GM19238 (cell line): ENCODE results near the gene PDE2A.

ENCODE experiments used
- DNase-seq: peaks from one replicate; pipeline ENCODE4 v3.0.0; 2011; ENCODE audit warnings: low spot score; ENCODE audit not compliant: insufficient read length

Gene PDE2A

DNA sequence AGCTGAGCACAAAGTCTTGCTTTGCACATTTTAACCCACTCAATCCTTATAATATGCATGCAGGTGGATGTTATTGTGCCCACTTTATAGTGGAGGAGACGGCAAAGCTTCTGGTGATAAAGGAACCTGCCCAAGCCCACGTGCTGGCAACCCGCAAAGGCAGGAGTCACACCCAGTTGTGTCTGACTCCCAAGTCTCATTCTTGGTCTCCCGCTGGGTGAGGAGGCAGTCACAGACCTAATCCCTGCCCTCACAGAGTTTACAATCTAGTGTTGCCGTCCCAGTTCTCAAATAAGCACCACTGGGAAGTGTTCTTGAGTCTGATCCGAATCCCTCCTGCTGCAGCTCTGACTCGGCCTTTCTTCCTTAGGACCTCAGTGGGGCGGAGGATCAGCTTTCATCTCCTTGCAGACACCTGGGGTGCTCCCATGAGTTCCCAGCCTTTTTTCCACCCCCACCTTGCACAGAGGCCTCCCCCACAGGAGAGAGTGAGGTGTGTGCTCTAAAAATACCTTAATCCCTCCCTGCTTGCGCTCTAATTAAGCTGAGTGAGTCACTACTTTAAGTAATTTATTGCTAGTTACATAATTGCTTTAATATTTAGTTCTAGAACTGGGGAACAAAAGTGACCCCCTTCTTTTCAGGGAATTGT is 15.1 kb downstream of the PDE2A start:
- DNase-seq = no peak

DNA sequence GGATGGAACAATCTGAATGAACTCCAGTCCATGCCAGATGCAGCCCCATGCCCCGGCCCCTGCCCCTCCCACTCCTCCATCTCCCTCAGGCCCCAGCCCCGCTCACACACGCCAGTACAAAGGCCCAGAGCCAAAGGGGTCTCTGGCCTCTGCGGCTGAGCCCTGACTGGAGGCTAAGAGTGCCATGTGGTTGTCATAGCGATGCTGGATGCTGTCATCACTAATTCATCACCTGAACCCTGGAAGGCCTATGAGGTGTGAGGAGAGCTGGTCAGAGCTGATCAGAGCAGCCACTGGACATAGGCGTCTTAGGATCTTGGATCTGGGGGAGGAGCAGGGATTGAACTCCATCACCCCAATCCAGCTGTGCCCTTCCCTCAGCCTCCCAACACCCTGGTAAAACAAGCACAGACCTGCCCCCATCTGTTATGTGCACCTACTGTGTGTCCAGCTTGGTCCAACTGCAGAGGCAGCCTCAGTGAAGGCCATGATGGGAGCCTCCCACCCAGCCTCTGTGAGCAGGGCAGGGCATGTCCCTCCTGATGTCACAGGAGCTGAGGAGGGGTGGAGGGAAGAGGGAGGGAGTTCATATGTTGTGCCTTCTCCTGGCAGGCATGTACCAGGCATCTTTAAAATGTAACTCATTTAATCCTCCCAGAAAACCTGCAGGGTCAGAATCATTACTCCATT is 16.7 kb downstream of the PDE2A start:
- DNase-seq = no peak

DNA sequence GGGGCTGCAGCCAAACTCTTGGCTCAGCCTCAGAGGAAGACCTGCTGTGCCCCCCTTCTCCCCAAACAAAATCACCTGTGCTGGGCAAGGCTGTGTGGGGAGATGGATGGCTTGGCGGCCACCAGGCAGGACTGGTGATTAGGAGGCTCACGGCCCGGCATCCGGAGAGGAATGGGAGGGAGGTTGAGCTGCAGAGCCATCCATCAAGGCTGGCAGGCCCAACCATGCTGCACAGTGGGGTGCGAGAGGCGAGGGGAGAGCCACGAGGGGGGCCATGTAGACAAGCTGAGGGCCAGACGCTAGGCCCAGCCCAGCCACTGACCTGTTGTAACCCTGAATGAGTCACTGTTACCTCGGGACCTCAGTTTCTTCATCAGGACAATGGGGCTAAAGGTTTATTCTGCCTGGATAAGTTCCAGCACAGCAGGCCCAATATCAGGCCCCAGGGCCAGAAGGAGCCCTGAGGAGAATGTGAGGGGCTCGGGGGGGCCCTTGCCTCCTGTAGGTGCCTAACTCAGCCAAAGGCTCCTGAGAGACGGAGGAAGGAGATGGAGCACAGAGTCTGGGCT is 18.2 kb downstream of the PDE2A start:
- DNase-seq = no peak

DNA sequence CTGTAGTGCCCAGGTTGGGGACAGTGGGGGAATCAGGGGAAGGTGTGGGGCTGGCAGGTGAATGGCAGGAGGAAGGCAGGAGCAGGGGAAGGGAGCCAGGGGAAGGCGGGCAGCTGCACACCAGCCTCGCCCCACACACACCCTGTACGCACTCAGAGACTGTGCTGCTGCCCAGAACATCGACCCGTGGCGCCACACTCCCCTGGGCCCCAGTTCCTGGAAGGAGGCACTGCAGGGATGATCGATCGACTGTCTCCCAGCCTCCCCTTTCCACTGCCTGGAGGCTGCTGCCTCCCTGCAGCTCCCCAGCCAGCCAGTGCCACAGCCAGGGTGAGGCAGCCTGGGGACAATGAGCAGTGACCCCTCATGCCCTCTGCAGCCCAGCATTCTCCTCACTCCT is 19.2 kb downstream of the PDE2A start:
- DNase-seq = no peak

DNA sequence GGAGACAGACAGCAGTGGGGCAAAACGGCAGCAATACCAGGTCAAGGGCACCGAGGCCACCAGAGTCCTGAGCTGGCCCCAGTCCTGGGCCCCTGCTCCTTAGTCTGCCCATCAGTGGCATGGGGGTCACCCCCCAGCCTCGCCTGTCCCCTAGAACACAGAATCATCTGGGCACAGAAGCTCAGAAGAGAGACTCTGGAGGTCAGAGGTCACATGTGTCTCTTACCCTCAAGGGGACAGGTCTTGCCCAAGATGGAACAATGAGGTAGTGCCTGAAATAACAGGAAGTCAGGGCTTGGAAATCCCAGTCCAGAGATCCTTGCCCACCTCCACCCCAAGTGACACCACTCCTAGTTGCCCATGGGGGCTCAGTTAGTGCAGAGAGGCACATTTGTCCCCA is 20.6 kb downstream of the PDE2A start:
- DNase-seq = no peak

DNA sequence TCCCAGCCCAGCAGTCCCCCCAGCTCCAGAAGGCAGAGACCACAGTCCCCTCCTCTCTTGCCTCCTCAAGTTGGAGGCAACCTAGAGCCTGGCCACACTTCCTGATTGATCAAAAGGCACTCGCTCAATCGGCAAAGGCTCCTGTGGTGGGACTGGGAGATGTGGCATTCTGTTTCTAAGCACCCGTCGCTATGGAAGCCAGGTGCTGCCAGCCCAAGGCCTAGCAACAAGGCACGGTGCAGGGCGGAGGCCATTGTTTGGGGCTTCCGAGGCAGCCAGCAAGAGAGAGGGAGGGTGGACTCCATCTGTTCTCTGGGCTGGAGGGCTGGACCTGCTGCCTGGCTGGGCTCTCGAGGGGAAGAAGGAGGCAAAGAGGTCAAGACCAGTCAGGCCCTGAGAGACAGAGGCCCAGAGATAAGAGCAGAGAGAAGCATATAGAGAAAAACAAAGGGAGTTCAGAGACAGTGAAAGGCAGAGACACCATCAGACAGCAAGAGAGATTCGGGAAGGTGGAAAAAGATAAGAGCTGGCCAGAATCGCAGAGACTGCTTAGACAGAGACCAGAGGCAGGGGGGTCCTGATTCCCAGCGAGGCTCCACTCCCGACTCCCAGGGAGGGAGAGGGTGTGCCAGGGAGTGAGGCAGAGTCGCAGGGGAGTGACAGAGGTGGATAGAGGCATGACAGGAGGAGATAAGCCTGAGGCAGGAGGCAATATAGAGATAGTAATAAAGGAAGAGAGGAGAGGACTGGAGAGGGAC is 21.2 kb downstream of the PDE2A start:
- no peak for DNase-seq

DNA sequence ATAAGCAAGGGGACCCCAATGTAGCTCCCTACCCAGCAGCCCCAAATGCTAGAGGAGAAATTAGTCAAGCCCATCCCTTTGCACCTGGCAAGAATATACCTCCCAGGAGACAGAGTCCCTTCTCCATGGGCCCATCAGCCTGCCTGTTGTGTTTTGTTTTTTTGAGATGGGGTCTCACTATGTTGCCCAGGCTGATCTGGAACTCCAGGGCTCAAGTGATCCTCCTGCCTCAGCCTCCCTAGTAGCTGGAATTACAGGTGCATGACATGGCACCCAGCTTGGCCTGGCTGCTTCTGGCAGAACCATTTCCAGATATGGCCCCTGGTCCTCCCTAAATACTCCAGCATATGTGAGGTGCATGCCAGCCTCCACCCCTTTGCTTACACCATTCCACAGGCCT is 22.1 kb downstream of the PDE2A start:
- no peak for DNase-seq

DNA sequence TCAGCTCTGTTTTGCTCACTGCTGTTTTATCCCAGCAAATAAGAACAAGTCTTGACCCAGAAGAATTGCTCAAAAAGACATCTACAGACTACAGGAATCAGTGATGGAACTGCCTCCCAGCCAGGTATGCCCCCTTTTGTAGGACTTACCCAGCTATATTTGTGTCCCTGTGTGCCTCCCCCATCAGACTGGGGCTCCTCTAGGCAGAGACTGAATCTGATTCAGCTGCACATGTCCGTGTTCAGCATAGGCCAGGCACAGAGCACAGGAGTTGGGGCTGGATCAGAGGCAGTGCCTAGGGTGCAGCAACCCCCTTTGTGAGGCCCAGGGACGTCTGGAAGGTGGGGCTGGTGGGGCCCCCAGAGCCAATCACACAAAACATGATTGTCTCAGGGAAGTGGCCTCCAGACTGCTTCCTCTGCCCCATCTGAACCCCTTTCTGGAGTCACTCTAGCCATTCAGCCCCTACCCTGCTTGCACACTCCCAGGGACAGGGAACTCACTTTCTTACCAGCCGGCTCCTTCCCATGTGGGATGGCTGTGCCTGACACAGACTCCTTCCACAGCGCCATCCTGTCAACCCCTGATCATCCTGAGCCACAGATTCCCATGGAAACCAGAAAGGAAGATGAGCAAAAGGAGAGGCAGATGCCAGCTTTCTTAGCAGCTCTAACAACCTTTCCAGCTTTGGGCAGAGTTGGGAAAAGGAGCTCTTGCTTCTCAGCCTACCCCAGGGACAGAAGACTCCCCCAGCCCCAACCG is 24.8 kb downstream of the PDE2A start:
- DNase-seq = no peak

DNA sequence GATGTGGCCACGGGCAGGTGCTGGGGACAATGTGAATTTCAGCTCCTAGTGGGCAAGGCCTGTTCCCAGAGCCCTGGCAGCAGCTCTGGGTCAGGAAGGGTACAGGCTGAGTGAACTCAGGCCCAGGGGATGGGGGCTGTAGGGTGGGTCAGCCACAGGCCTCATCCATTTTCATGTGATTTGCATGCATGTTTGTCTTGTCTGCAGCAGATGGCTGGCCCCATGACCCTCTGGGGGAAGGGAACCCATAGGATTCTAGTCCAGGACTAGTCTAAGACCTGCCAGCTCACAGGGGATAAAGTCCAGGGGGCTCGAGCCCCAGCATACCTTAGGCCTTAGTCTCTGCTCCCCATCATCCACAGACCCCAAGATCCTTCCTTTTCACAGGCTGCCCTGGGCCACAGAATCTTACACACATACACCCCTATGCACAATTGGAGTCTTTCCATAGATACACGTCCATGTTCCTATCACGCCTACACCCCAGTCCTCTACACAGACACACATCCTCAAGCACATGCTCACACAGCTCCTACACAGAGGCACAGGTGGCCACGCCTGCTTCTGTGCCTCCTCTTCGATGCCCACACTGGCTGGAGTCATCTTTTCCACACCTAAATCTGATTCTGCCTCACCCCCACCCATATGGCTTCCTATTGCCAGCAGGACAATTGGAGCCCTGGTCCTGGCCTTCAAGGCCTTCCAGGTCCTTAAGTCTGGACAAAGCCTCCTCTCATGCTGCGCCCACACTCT is 25.7 kb downstream of the PDE2A start:
- no peak for DNase-seq

DNA sequence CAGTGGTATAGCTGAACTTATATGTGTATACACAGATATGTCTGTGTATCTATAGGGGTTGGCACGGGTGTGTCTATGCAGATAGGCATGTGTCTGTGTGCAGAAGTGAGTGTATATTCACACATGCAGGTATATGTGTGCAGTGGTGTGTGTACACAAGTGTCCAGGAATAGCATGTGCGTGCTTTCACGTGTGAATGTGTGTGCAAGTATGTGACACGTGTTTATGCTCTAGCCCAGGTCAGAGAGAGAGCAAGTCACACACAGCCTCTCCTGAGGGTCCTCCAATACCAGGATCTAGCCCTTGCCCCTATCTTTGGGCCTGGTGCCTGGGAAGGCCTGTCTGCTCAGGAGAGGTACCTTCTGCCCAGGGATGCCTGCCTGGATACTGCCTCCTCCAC is 26.3 kb downstream of the PDE2A start:
- DNase-seq = no peak

DNA sequence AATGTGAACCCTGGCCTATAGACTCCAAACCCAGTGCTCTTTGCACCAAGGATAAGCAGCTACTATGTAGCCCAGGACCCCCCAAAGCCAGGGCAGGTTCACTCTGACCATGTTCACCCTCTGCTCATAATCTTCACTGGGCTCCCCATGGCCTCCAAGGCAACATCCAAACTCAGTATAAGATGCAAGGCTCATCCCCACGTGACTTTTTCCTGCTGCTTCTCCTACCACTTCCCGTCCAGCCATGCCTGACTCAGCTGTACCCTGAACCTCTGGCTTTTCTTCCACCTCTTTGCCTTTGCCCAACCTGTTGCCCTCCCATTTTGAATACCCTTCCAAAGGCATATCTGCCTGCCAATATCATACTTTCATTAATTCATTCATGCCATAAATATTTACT is 27.8 kb downstream of the PDE2A start:
- no peak for DNase-seq

DNA sequence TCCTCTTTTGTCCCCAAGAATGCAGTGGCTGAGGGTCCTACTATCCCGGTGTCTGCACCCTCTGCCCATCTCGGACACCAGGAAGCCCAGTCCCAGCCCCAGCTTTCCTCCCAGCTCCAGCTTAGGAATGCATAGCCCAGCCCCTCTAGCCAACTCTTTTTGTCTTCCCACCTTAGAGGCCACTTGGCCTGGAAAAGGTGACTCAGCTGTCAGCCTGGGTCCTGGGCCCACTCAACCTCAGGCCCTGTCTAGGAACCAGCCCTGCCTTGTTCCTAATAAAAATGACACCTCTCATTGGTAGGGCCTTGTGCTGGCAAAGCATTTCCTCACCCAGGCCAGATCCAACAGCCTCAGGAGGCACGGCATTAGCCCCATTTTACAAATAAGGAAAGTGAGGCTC is 28.2 kb downstream of the PDE2A start:
- DNase-seq = no peak

DNA sequence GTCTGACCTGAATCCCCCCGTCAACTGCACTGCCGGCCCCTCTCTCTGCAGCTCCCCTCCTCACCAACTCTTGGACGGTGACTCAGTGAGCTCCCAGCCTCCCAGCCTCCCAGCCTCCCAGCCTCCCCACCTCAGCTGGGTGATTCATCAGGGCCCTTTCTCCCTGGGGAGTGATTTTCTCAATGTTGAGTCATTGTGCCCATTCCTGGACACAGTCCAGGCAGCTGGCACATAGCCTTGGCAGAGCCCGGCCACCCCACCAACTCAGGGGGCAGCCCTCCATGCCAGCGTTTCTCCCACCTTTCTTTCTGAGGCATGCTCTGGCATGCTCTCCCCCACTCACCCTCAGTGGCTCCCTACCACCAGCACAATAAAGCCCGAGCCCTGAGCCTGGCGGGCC is 30.7 kb downstream of the PDE2A start:
- DNase-seq = no peak

DNA sequence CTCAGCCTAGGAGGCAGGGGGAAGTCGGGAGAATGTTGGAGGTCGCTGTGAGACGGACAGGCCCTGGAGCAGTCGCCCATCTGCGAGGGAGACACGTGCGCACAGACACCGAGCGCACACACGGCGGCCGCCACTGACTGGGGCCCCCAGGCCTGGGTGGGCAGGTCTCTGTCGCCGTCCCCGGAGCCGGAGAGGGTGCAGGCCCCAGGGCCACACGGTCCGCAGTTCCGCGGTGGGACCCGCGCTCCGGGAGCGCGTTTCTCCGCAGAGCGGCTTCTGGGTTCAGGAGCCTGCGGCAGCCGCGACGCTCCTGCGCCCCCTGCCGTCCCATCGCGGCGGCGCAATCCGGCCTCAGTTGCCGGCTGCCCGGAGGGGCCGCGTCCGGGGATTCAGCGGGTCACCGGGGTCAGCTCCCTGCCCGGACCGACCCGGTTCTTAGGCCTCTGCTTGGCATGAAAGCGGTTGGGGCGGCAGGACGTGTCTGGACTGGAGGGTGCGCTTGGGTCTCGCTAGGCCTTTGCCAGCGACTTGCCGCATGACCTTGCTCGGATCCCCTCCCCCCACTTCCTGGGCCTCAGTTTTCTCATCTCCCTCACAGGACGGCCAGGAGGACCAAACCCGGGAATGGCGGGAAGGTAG is 31.2 kb downstream of the PDE2A start:
- DNase-seq = peak; percentile 87

DNA sequence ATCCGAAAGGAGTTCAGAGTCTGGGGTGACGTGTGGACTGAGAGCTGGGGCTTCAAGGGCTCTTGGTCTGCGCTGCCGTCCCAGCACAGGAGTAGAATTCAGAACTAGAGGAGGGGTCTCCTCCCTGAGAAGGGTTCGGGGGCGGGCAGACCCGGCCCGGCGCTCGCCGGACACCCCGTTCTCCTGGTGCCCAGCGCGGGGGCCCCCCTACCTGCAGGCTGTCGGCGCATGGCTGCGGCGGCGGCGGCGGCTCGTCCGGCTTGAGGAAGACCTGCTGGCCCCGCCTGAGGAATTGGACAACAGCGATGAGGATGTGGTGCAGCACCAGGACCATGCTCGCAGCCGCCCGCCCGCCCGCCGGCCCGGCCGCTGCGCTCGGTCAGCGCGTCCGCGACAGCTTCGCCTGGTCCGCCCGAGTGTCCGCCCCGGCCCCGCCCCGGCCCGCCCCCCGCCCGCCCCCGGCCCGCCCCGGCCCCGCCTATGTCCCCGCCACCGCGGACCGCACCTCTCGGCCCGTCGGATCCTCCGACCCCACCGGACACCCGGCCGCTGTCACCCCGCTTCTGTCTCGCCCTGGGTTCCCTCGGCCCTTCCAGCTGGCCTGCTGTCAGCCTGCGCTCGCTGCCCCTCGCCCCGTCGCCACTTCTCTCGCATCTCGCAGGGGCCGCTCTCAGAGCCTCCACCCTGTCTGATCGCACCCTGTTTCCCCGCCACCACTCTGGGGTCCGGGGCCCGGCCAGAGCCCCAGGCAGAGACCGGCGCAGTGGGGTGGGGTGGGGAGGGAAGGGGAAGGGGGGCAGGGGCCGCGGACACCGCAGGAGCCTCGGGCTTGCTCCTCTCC is 32.0 kb downstream of the PDE2A start:
- no peak for DNase-seq

DNA sequence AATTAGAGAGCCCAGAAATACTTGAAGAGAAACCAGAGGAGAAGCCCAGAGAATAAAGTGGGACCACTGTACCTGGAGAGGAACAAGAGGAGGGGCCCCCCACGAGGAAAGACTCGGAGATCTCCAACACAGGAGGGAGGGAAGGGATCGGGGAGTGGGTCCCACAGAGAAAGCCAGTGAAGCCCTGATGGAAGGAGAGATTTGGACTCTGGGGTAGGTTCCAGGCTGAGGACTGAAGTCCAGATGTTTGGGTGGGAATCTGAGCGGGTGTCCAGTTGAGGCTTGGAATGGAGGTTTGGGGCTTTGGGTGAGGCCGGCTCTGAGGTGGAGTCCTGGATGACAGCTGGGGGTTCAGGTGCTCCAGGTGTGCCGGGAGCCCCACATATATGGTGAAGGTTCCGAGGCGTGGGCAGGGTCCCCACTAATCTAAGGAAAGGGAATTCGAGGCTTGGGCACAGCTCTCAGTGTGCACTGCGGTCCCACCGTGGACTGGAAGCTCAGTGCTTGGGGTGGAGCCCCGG is 32.6 kb downstream of the PDE2A start:
- no peak for DNase-seq

DNA sequence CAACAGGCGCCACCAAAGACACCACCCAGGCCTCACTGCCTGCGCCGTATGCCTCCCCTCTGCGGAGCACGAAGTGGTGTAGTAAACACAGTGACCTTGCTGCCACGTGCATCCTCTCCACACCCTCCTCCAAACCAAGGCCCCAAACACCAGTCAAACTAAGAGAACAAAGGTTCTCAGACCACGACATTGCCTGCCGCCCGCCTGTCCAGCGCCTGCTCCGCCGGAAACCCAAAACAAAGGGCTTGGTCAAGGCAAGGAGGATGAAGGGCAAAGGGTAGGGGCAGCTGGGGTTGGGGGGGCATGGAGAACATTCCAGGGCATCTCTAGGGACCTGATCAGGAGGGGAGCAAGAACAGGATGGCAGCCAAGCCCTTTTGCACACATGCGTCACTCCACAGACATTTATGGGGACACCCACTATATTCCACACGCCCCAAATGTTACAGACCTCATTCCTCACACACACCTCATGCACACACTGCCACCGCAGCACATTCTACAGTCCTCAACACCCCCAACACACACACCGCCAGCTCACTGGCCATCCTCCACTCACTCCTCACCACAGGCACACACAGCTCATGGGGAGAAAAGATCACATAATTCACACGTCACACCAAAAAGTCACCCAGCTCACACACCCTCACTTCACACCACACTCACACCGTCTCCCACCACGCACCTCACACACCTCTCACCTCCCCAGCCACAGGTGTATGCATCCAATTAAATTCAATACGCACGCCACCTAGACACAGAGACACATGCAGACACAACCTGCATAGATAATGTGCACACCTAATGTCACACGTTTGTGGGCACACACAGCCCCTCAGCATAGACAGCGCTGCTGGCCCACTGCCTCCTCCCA is 34.5 kb downstream of the PDE2A start:
- no peak for DNase-seq

DNA sequence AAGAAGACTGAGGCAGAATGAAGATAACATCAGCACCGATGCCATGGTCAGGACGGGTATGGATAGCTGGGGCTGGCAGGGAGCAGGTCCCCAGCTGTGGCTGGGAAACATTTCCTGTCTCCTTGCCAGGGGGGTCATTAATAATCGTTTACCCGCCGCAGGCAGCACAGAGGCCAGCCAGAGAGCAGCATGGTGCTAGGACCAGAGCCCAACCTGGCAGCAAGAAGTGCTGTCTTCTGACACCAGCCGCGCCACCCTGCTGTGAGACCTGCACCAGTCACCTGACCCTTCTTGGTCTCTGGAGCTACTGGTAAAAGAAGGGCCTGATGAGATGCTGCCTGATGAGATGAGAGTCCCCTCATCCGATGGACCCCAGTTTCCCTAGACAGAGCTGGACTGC is 36.3 kb downstream of the PDE2A start:
- no peak for DNase-seq
